T-helper 2 cell treated with Interferon-gamma antibody and Interleukin-4, amounts not matched to agents 5 μg/mL and 100 μg/mL, for 36 hours (primary cell): ENCODE results near the gene VWA3B.
"Not testable (repeated sequence)": the region's sequence is repeated elsewhere in the genome, so short reads cannot be mapped to it uniquely, and the experiment has no call there.

Source experiments
- DNase-seq: peaks from one replicate; pipeline ENCODE4 v3.0.0; 2021; ENCODE audit warnings: low spot score
- H3K27ac Mint-ChIP-seq: one replicate; pipeline ENCODE4 v1.8.0; 2021; ENCODE audit warnings: mild to moderate bottlenecking, mixed read lengths
- H3K27me3 Mint-ChIP-seq: one replicate; pipeline ENCODE4 v1.8.0; 2021; ENCODE audit warnings: low read depth, mixed read lengths
- H3K36me3 Mint-ChIP-seq: one replicate; pipeline ENCODE4 v1.8.0; 2021; ENCODE audit warnings: low read depth, mixed read lengths
- H3K4me1 Mint-ChIP-seq: one replicate; pipeline ENCODE4 v1.8.0; 2021; ENCODE audit warnings: low read depth, mixed read lengths
- H3K4me3 Mint-ChIP-seq: one replicate; pipeline ENCODE4 v1.8.0; 2022; ENCODE audit warnings: mild to moderate bottlenecking, moderate library complexity, mixed read lengths
- H3K9me3 Mint-ChIP-seq: one replicate; pipeline ENCODE4 v1.8.0; 2021; ENCODE audit warnings: mixed read lengths

VWA3B gene

DNA sequence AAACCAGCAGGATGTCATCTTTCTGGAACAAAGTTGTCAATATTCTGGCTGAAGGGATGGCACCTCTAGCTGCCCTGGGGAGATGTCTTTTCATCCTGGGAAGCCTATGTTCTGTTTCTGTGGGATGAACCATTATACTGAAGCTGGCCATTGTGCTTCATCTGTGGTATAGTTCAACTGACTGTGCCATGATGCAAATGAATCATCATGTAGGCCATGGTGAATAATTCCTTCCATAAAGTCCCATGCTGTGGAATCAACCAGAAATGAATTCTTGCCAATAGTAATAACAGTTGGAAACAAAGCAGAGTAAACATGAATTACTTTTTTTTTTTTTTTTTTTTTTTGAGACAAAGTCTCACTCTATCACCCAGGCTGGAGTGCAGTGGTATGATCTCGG, 195.1 kb downstream of the VWA3B start:
- H3K4me1 Mint-ChIP-seq: no peaks in the 10 kb centered on the region
- H3K4me3 Mint-ChIP-seq: no peak overlapping the region
- H3K36me3 Mint-ChIP-seq: no peaks in the 10 kb centered on the region
- DNase-seq: no peak
- H3K9me3 Mint-ChIP-seq: no peaks in the 10 kb centered on the region
- H3K27ac Mint-ChIP-seq: no peak overlapping the region
- peaks cover 31% of the 10 kb centered on the region for H3K27me3 Mint-ChIP-seq

DNA sequence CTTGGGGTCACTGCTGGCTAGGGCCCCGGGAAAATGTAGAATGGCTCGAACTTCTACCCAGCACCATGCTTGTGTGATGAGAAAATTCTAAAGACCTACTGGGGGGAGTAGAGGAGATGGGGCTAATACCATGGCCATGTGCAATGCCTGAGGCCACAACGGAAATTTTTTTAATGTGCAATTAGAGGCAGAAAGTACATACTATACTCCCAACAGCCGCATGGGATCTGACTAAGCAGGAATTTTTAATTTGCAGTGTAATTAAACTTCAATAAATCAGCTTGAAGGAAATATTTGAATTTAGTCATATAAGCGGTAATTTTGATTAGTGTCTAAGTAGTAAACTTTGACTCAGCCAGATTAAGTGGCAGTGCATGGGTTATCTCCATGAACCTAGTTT, 206.1 kb downstream of the VWA3B start:
- Mint-ChIP-seq H3K4me3 (no peak overlapping the region), H3K9me3 (peaks cover 25% of the 10 kb centered on the region), H3K27ac (no peak overlapping the region), H3K4me1 (no peaks in the 10 kb centered on the region), H3K27me3 (no peaks in the 10 kb centered on the region), H3K36me3 (no peaks in the 10 kb centered on the region)
- no peak for DNase-seq

DNA sequence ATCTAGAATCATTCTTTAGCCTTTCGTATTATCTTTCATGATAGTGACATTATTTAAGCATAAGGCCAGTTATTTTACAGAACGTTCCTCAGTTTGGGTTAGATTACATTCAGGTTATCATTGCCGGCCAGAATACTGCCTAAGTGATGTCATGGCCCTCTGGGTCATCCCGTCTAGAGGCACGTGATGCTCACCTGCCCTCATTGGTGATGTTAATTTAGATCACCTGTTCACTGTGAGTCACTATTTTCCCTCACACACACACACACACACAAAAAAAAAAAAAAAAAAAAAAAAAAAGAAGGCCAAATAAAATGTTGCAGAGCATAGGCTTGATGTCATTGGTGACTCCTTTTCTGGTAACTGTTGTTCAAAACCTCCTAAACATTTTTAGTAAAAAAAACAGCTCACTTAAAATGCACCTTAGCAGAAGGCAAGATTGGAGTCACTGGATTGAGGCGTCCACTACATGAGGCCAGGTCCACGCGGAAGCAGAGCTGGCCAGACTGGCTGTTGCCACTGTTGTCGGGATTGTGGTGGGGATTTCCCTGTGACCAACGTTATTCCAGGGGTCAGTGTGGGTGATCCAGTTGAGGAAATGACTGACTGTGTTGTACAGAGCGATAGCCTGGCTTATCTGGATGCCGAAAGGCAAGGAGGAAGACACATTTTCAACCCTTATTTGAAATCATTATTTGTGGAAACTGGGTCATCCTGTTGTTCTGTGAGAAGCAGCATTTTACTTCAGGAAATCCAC, 207.1 kb downstream of the VWA3B start:
- Mint-ChIP-seq H3K4me1 (no peaks in the 10 kb centered on the region), H3K4me3 (no peak overlapping the region), H3K36me3 (no peaks in the 10 kb centered on the region), H3K27me3 (peaks cover 3% of the 10 kb centered on the region), H3K9me3 (peaks cover 24% of the 10 kb centered on the region), H3K27ac (no peak overlapping the region)
- DNase-seq: no peak

DNA sequence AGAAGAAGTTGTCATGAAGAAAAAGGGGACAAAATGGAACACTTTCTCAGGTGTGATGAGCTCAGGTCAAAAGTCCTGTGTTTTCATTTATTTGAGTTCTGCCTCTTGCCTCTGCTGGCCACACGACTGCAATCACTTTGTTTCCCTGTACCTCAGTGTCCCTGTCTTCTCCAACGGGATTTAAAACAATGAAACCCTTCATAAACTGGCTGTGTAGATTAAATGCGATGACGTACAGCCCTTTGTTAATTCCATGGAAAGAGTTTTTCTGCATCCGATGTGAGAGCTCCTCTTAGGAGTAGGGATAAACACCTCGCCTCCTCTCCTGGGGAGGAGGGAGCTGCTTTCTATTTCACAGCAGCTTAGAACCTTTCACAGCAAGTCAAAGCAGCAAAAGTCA, 207.7 kb downstream of the VWA3B start:
- Mint-ChIP-seq H3K27ac (no peak overlapping the region), H3K9me3 (peaks cover 18% of the 10 kb centered on the region), H3K4me1 (no peaks in the 10 kb centered on the region), H3K4me3 (no peak overlapping the region), H3K27me3 (peaks cover 3% of the 10 kb centered on the region), H3K36me3 (no peaks in the 10 kb centered on the region)
- DNase-seq: no peak

DNA sequence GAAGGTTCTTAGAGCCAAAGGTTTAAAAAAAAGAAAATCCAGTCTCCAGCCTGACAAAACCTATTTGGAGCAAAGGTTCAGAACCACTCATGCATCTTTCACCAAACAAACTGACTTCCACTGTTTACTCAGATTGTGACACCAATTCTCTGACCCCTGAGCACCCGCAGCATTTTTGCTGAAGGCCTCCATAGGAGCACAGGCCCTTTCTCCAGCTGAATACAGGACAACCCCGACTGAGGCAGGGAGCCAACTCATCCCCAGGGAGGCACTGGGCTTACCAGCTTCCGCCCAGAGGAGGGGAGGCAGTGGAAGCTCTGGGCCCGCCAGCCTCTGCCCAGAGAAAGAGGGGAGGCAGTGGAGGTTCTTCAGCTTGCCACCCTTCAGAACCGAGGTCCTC, 208.3 kb downstream of the VWA3B start:
- no peaks in the 10 kb centered on the region for H3K4me1 Mint-ChIP-seq
- no peak for DNase-seq
- peaks cover 13% of the 10 kb centered on the region for H3K9me3 Mint-ChIP-seq
- no peak overlapping the region for H3K27ac Mint-ChIP-seq
- H3K27me3 Mint-ChIP-seq: peaks cover 3% of the 10 kb centered on the region
- H3K4me3 Mint-ChIP-seq: no peak overlapping the region
- H3K36me3 Mint-ChIP-seq: no peaks in the 10 kb centered on the region

DNA sequence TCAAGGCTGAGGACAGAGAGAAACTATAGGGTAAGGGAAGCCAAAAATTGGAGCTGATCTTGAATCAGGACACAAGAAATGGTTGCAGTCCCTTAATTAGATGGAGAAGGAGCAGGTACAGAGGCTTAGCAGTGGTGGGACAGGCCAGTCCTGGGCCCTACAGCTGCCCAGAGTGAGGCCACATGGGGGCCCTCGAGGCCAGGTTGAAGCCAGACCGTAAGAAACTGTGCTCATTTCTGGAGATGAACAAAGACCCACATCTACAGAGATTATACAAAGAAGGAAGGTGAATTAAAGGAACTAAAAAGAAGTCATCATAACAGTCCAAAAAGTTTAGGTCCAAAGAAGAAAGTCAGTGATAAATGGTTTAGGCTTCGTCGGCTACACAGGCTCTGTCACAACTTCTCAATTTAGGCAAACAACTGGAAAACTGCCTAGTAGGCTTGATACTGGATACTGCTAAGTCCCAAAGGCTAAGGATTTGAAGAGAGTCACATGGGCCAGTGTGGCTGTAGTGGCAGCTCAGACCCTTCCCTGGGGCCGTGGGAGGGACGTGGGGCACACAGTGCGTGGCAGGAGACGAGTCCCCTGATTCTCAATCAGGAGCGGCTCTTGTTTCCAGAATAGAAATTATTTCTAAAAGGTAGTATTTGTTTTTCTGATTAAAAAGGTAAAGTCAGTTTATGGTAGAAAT, 208.9 kb downstream of the VWA3B start:
- H3K4me3 Mint-ChIP-seq: no peak overlapping the region
- H3K27ac Mint-ChIP-seq: no peak overlapping the region
- DNase-seq: no peak
- peaks cover 3% of the 10 kb centered on the region for H3K27me3 Mint-ChIP-seq
- no peaks in the 10 kb centered on the region for H3K4me1 Mint-ChIP-seq
- H3K9me3 Mint-ChIP-seq: peaks cover 8% of the 10 kb centered on the region
- H3K36me3 Mint-ChIP-seq: no peaks in the 10 kb centered on the region

DNA sequence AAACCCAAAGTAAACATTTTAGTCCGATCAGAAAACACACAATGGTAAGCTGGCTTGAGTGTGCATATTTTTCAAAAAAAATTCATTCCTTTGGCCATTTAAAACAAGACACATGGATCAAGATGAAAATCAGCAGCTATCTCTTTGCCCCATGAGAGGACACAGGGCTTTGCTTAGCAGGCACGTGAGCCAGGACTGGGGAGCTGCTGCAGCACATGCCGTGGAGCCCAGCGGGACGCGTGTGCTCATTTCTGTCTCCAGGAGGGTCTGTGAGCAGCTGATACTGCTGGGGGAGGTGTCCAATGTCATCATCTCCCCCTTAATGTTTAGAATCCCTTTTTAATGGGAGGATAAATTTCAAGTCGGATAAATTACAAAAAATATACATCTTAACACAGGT, 209.5 kb downstream of the VWA3B start:
- Mint-ChIP-seq H3K4me1 (no peaks in the 10 kb centered on the region), H3K4me3 (no peak overlapping the region), H3K36me3 (no peaks in the 10 kb centered on the region), H3K27me3 (peaks cover 3% of the 10 kb centered on the region), H3K9me3 (peaks cover 3% of the 10 kb centered on the region), H3K27ac (no peak overlapping the region)
- no peak for DNase-seq

DNA sequence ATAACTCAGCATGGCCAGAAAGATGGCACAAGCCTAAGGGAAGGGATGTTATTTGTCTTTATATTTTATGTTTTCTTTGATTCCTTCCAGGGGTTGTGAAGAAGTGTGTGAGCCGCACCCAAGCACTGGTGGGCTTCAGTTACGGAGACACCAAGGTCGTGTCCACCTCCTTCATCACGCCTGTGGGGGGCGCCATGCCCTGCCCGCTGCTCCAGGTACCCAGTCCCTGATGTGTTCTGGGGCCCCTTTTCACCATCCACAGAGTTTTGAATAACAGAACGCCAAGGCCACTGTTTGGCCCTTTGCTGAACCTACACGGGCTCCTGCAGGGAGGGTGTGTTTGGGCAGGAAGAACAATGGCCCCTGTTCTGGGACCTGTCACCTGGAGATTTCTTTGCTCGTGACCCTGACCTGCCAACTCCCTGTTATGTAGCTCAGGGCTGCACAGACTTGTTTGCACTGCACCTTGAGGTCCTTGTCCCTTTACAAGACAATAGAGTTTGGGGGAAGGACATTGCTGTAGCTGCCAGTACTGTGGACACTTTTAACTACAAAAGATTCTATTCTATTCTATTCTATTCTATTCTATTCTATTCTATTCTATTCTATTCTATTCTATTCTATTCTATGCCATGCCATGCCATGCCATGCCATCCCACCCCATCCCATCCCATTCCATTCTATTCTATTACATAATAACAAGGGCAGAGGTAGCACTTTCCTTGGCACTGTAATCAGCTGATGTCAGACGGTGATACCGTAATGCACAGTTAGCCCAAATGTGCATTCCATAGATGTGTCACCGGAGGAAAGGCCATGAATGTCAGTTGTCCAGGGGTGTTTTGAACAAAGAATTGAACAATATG, 211.1 kb downstream of the VWA3B start:
- no peaks in the 10 kb centered on the region for H3K36me3 Mint-ChIP-seq
- no peaks in the 10 kb centered on the region for H3K4me1 Mint-ChIP-seq
- H3K4me3 Mint-ChIP-seq: no peak overlapping the region
- peaks cover 3% of the 10 kb centered on the region for H3K27me3 Mint-ChIP-seq
- H3K9me3 Mint-ChIP-seq: no peaks in the 10 kb centered on the region
- no peak overlapping the region for H3K27ac Mint-ChIP-seq
- no peak for DNase-seq

DNA sequence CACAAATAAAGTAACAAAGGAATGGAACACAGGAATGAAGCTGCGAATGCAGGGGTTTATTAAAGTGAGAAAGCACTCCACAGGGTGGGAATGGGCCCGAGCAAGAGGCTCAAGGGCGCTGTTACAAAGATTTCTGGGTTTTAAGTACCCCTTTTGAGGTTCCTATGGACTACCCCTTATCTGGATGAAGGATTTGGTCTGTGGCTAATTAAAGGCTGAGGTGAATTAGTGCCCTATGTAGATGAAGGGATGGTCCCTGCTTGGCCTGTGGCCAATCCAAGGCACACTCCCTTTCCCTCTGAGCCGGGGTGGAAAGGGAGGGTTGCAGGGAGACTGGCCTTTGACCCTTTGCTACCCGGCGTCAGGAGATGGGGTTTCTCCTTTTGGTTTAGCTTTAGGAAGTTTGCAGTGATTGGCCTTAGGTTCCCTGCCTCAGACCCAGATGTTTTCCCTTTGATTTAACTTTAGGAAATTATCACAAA, 211.8 kb downstream of the VWA3B start:
- no peaks in the 10 kb centered on the region for H3K9me3 Mint-ChIP-seq
- no peak overlapping the region for H3K27ac Mint-ChIP-seq
- H3K27me3 Mint-ChIP-seq: peaks cover 3% of the 10 kb centered on the region
- H3K36me3 Mint-ChIP-seq: no peaks in the 10 kb centered on the region
- H3K4me1 Mint-ChIP-seq: no peaks in the 10 kb centered on the region
- DNase-seq: no peak
- H3K4me3 Mint-ChIP-seq: no peak overlapping the region

DNA sequence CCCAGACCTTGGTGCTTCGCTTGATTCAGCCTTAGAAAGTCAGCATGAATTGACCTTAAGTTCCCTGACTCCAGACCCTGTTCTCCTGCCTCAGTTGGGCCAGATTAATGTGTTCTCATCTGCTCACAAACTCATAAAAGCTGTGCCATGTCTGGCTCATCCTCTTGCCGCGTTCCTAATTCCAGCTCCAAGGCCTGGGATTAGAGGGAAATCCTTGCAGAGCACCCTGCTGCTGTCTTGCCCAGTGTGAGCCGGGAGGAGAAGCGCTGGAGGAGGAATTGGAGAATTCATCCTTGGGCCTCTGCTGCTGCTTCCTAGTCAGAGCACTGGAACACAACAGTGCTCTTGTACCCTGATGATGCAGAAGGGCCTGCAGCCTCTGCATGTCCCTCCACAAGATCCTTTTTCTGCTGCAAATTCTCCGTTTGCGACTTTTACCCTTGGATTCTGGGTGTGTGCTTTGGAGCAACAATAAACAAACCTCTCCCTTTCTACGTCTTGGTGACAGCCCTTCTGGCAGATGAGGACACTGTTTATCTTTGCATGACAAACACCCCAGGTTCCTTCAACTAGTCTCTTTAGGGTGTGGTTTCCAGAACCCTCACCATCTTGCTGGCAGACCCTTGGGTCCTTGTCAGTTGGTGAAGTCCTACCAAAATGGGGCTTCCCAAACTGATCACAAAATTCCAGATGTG, 212.4 kb downstream of the VWA3B start:
- H3K27me3 Mint-ChIP-seq: peaks cover 3% of the 10 kb centered on the region
- H3K36me3 Mint-ChIP-seq: no peaks in the 10 kb centered on the region
- no peak overlapping the region for H3K27ac Mint-ChIP-seq
- DNase-seq: no peak
- no peaks in the 10 kb centered on the region for H3K4me1 Mint-ChIP-seq
- H3K9me3 Mint-ChIP-seq: no peaks in the 10 kb centered on the region
- H3K4me3 Mint-ChIP-seq: no peak overlapping the region

DNA sequence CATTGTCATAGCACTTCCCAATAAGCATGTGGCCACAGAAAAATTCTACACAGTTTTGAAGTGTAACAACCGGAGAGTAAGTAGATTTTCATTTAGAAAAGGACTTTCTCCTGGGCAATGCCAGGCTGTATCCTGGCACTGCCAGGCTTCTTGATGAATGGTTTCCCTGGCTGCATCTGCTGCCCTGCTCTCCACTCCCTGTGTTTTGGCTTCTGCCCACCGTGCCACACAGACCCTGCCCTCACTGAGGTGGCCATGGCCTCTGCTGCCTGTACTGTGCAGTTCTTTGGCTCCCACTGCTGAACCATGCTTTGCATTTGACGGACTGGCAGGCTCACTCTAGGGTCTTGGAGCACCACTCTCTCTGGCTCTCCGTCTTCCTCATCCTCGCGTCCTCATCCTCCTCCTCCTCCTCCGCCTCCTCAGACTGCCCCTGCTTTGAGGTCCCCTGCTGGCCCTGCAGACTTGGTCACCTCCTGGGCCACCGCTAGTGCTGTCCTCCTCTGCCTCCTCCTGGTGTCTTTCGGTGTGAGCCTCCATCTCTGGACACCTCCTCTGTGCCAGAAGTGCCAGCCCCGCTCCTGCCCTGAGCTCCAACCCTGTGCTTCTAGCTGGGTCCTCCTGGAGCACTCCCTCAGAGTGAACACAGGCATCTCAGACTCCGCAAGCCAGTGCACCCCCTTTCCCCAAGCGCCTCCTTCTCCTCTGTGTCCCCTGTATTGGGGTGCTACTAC, 213.3 kb downstream of the VWA3B start:
- Mint-ChIP-seq H3K27ac (no peak overlapping the region), H3K4me3 (no peak overlapping the region), H3K9me3 (no peaks in the 10 kb centered on the region), H3K36me3 (no peaks in the 10 kb centered on the region), H3K27me3 (peaks cover 3% of the 10 kb centered on the region), H3K4me1 (no peaks in the 10 kb centered on the region)
- no peak for DNase-seq

DNA sequence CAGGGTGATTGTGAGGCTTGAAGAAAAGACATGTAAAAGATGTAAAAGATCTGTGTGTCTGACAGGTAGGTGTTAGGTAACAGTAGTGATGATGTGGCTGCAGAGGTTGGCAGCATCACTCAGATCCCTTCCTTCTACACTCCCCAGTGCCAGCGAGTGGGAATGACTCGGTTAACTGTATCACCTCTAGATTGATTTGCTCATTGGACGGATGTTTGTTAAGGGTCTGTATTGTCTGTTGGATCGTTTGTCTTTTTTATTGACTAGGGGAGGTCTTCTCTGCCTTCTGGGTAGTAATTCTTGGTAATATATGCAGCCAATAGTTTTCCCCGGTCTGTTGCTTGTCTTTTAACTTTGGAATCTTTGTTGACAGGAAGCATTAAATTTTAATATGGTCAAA, 214.5 kb downstream of the VWA3B start:
- no peak overlapping the region for H3K27ac Mint-ChIP-seq
- no peaks in the 10 kb centered on the region for H3K9me3 Mint-ChIP-seq
- H3K4me3 Mint-ChIP-seq: no peak overlapping the region
- H3K4me1 Mint-ChIP-seq: no peaks in the 10 kb centered on the region
- no peak for DNase-seq
- H3K27me3 Mint-ChIP-seq: peaks cover 3% of the 10 kb centered on the region
- H3K36me3 Mint-ChIP-seq: no peaks in the 10 kb centered on the region

DNA sequence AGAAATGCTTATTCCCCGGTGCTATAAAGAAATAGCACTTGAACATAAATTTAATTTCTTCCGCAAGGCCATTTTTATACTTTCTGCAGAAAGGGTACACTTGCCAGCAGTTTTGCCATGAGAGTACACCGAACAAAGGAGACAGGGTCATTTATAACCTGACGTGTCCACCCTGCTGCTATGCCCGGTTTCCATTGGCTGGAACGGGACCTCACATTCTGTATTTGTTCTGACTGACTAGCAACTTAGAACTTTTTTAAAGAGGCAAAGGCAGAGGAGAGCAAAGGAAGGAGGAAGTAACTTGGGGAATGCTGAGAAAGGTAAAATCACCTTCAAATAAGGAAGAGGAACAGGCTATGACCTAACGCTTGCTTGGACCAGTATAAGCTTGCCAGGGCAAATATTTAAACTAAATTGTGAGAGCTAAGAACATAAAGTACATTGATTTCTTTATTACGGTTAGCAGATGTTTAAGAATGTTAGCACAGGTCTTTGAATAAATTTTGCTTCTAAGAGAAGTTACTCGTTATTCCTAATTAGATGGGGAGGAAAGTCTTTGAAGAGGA, 220.2 kb downstream of the VWA3B start:
- not testable (repeated sequence) for H3K27me3 Mint-ChIP-seq, H3K36me3 Mint-ChIP-seq, H3K27ac Mint-ChIP-seq, H3K4me3 Mint-ChIP-seq, H3K4me1 Mint-ChIP-seq, H3K9me3 Mint-ChIP-seq, DNase-seq
